HEK293T (cell line): ENCODE data around the gene THAP7.

Experiments
- CTCF ChIA-PET: fragments of 350-600 bp; formaldehyde crosslinking; extraction: SDS; loops from one replicate; lab custom pipeline; 2021; ENCODE audit warnings: antibody characterized with exemption, inconsistent platforms; lab: Yijun Ruan, JAX
- POLR2A ChIA-PET: fragments of 350-600 bp; formaldehyde crosslinking; extraction: SDS; loops from one replicate; lab custom pipeline; 2020; ENCODE audit warnings: antibody characterized with exemption, inconsistent platforms; lab: Yijun Ruan, JAX
- DNase-seq: peaks from one replicate; pipeline ENCODE4 v3.0.0; 2012; ENCODE audit warnings: mixed read lengths; ENCODE audit errors: extremely low spot score
- ARNT ChIP-seq: fragments of 450-650 bp; IDR thresholded peaks from 2 replicates; pipeline ENCODE4 v1.6.1; 2017; ENCODE audit warnings: mild to moderate bottlenecking
- BHLHE40 ChIP-seq: fragments of 450-650 bp; IDR thresholded peaks from 2 replicates; pipeline ENCODE4 v1.6.1; 2016; ENCODE audit warnings: mild to moderate bottlenecking, moderate library complexity, borderline replicate concordance
- CTBP1 ChIP-seq: fragments of 450-650 bp; IDR thresholded peaks from 2 replicates; pipeline ENCODE4 v1.6.1; 2016; ENCODE audit warnings: borderline replicate concordance
- ELF4 ChIP-seq: fragments of 450-650 bp; IDR thresholded peaks from 2 replicates; pipeline ENCODE4 v1.6.1; 2017; ENCODE audit warnings: antibody characterized with exemption
- FOXA1 ChIP-seq: fragments of 450-650 bp; IDR thresholded peaks from 2 replicates; pipeline ENCODE4 v1.6.1; 2016; ENCODE audit warnings: mild to moderate bottlenecking
- FOXK2 ChIP-seq: fragments of 450-650 bp; IDR thresholded peaks from 2 replicates; pipeline ENCODE4 v1.6.1; 2016; ENCODE audit warnings: mild to moderate bottlenecking
- FOXM1 ChIP-seq: fragments of 450-650 bp; IDR thresholded peaks from 2 replicates; pipeline ENCODE4 v1.6.1; 2017; ENCODE audit warnings: mild to moderate bottlenecking, borderline replicate concordance
- HDGF ChIP-seq: fragments of 450-650 bp; IDR thresholded peaks from 2 replicates; pipeline ENCODE4 v1.6.1; 2017; ENCODE audit warnings: antibody characterized with exemption, borderline replicate concordance
- L3MBTL2 ChIP-seq: fragments of 450-650 bp; conservative IDR thresholded peaks from 2 replicates; pipeline ENCODE4 v1.6.1; 2016; ENCODE audit warnings: mild to moderate bottlenecking
- LEF1 ChIP-seq: fragments of 450-650 bp; IDR thresholded peaks from 2 replicates; pipeline ENCODE4 v1.6.1; 2017; ENCODE audit warnings: mild to moderate bottlenecking, borderline replicate concordance
- NFRKB ChIP-seq: fragments of 450-650 bp; IDR thresholded peaks from 2 replicates; pipeline ENCODE4 v1.6.1; 2016; ENCODE audit warnings: mild to moderate bottlenecking, moderate library complexity
- SP1 ChIP-seq: fragments of 450-650 bp; IDR thresholded peaks from 2 replicates; pipeline ENCODE4 v1.6.1; 2017
- SUZ12 ChIP-seq: fragments of 450-650 bp; IDR thresholded peaks from 2 replicates; pipeline ENCODE4 v1.6.1; 2016; ENCODE audit warnings: mild to moderate bottlenecking
- TARDBP ChIP-seq: fragments of 450-650 bp; IDR thresholded peaks from 2 replicates; pipeline ENCODE4 v1.6.1; 2016
- ZNF384 ChIP-seq: fragments of 450-650 bp; IDR thresholded peaks from 2 replicates; pipeline ENCODE4 v1.6.1; 2016
- TF ChIP-seq, protein P1 (sequence below): fragments of 450-650 bp; IDR thresholded peaks from 2 replicates; pipeline ENCODE4 v1.6.1; 2016

The THAP7 gene

DNA sequence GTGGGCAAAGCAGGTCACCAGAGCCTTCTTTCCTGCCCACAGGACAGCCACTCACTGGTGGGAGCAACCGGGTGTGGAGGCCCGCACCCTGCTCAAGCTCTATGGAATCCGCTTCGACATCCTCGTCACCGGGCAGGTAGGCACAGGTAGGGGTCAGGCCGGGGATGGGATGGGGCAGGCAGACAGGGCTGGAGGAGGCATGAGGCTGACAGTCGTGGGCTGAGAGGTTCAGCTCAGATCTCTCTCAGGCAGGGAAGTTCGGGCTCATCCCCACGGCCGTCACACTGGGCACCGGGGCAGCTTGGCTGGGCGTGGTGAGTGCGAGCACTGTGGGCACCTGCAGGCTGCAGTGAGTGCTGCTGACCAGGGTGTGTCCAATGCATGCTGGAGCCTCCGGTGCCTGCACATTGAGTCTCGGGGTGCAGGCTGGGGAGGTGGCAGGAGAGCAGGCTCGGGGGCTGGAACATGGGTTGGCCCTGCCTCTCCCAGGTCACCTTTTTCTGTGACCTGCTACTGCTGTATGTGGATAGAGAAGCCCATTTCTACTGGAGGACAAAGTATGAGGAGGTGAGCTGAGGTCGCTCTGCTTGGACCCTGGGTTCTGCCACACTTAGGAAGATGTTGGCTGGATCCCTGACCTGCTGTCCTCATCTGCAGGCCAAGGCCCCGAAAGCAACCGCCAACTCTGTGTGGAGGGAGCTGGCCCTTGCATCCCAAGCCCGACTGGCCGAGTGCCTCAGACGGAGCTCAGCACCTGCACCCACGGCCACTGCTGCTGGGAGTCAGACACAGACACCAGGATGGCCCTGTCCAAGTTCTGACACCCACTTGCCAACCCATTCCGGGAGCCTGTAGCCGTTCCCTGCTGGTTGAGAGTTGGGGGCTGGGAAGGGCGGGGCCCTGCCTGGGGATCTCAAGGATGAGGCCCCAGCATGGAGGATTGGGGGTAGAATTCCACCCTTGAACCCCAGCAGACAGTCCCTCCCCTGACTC lies 24.1 kb upstream of the THAP7 start:
- TF ChIP-seq ARNT (no peak), BHLHE40 (no peak), CTBP1 (no peak), ELF4 (no peak), NFRKB (no peak)
- TF ChIP-seq, protein P1, sequence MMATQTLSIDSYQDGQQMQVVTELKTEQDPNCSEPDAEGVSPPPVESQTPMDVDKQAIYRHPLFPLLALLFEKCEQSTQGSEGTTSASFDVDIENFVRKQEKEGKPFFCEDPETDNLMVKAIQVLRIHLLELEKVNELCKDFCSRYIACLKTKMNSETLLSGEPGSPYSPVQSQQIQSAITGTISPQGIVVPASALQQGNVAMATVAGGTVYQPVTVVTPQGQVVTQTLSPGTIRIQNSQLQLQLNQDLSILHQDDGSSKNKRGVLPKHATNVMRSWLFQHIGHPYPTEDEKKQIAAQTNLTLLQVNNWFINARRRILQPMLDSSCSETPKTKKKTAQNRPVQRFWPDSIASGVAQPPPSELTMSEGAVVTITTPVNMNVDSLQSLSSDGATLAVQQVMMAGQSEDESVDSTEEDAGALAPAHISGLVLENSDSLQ: no peak
- DNase-seq: no peak
- POLR2A ChIA-PET: interaction anchor here (0.6 to 1.0 kb wide), 2 partner anchors 24 to 531 kb away, joined by 3 read pairs; partner anchors contain the start of gene THAP7
- CTCF ChIA-PET: interaction anchor here (0.6 kb wide), 1 partner anchor 11 kb away, joined by 5 read pairs; no protein-coding TSS in a partner anchor

DNA sequence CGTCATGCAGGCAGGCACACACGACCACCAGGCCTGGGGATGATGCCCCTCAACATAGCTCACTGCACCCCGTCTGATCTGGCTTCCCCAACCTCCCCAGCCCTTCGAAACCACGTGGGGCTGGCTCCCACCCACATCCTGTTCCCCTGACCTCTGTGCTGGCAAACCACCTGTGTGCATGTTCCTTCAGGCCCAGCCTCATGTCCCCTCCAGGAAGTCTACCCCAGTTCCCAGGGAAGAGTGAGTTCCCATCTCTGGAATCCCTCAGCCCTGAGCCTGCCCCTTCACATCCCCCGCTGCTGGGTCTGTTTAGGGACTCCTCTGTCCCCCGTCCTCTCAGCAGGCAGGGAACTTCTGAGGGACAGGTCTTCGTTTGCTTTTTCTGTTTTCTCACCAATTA lies 23.3 kb upstream of the THAP7 start:
- POLR2A ChIA-PET: no interaction called here
- no peak for TF ChIP-seq HDGF
- TF ChIP-seq ARNT: no peak
- no peak for DNase-seq
- CTCF ChIA-PET: no interaction called here

DNA sequence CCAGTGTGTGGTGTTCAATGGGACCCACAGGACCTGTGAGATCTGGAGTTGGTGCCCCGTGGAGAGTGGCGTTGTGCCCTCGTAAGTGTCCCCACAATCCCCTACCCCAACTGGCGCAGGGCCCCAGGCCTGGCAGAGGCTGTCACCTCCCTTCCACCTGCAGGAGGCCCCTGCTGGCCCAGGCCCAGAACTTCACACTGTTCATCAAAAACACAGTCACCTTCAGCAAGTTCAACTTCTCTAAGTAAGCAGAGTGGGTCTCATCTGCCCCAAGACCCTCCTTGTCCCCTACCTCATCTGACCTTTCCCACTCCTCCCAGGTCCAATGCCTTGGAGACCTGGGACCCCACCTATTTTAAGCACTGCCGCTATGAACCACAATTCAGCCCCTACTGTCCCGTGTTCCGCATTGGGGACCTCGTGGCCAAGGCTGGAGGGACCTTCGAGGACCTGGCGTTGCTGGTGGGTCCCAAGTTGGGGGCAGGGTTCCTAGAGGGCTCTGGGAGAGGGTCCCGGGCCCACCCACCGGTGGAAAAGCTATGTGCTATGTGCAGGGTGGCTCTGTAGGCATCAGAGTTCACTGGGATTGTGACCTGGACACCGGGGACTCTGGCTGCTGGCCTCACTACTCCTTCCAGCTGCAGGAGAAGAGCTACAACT lies 21.2 kb upstream of the THAP7 start:
- CTCF ChIA-PET: interaction anchor here (0.8 kb wide), 1 partner anchor 137 kb away, joined by 7 read pairs; no protein-coding TSS in a partner anchor
- no peak for DNase-seq
- POLR2A ChIA-PET: interaction anchor here (1.3 kb wide), 1 partner anchor 21 kb away, joined by 4 read pairs; the partner anchor contains the start of gene THAP7
- TF ChIP-seq BHLHE40: no peak
- TF ChIP-seq HDGF: no peak
- TF ChIP-seq NFRKB: no peak
- no peak for TF ChIP-seq TARDBP
- no peak for TF ChIP-seq CTBP1
- TF ChIP-seq L3MBTL2: no peak
- TF ChIP-seq ELF4: no peak
- no peak for TF ChIP-seq SP1
- TF ChIP-seq ARNT: no peak
- TF ChIP-seq FOXA1: no peak
- TF ChIP-seq, protein P1: no peak
- no peak for TF ChIP-seq FOXK2
- TF ChIP-seq LEF1: no peak
- no peak for TF ChIP-seq SUZ12
- TF ChIP-seq ZNF384: no peak
- TF ChIP-seq FOXM1: no peak

DNA sequence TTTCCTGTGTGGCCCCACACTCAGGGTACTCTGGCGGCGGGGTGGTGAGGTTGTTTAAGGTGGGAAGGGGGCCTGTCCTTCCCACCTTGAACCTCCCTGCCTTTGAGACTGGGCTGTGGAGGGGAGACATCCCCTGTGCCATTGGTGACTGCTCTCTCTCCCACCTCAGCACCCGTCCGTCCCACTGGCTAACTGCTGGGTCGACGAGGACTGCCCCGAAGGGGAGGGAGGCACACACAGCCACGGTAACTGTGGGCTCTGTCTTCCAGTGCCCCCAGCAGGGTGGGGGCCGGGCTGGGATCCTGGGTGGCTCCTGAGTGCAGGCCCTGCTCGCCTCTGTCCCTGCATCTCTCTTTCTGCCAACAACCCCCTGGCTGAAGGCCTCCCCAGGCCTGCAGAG lies 20.6 kb upstream of the THAP7 start:
- TF ChIP-seq L3MBTL2: no peak
- TF ChIP-seq CTBP1: no peak
- no peak for TF ChIP-seq ZNF384
- no peak for TF ChIP-seq LEF1
- no peak for TF ChIP-seq ARNT
- no peak for TF ChIP-seq FOXK2
- no peak for TF ChIP-seq TARDBP
- TF ChIP-seq NFRKB: no peak
- TF ChIP-seq FOXA1: no peak
- TF ChIP-seq, protein P1: no peak
- no peak for TF ChIP-seq SUZ12
- TF ChIP-seq FOXM1: no peak
- TF ChIP-seq HDGF: no peak
- TF ChIP-seq BHLHE40: no peak
- TF ChIP-seq SP1: no peak
- POLR2A ChIA-PET: interaction anchor here (2.7 kb wide), 1 partner anchor 80 kb away, joined by 12 read pairs; no protein-coding TSS in a partner anchor
- CTCF ChIA-PET: no interaction called here
- no peak for DNase-seq

DNA sequence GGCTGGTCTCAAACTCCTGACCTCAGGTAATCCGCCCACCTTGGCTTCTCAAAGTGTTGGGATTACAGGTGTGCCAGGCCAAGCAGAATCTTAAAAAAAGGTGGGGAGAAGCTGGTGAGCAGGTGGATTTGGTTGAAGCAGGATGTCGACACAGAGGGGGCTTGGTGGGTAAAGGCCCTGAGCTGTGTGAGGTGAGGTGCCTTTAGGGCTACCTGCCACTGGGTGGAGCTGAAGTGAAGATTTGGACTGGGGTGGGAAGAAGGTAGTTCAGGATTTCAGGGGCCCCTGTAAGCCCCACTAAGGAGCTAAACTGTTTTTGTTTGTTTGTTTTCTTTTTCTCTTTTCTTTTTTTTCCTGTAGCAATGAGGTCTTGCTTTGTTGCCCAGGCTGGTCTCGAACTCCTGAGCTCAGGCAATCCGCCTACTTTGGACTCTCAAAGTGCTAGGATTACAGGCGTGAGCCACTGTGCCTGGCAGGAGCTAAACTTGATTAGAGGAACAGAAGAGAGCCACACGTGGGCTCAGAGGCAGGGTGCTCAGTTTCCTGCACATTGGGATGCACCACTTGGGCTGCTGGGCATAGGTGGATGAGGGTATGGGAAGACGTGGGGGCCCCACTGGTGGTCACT lies 19.0 kb upstream of the THAP7 start:
- DNase-seq: peak; percentile 73
- POLR2A ChIA-PET: interaction anchor here (1.1 to 2.7 kb wide), 4 partner anchors 19 to 83 kb away, joined by 4 to 14 read pairs (median 9); partner anchors contain the start of genes LZTR1 and THAP7
- no peak for TF ChIP-seq BHLHE40
- no peak for TF ChIP-seq LEF1
- no peak for TF ChIP-seq FOXA1
- TF ChIP-seq, protein P1: no peak
- TF ChIP-seq FOXK2: no peak
- TF ChIP-seq SP1: no peak
- TF ChIP-seq HDGF: no peak
- TF ChIP-seq TARDBP: no peak
- TF ChIP-seq NFRKB: no peak
- no peak for TF ChIP-seq L3MBTL2
- TF ChIP-seq SUZ12: no peak
- no peak for TF ChIP-seq ZNF384
- TF ChIP-seq FOXM1: no peak
- TF ChIP-seq CTBP1: no peak
- TF ChIP-seq ARNT: no peak
- no peak for TF ChIP-seq ELF4
- CTCF ChIA-PET: interaction anchor here (0.6 to 1.7 kb wide), 8 partner anchors 13 to 135 kb away, joined by 3 to 14 read pairs (median 5); partner anchors contain the start of gene LRRC74B
